Peyer's patch (tissue), 4 donors: ENCODE data around the gene CYTH3. TPM values are rescaled to one million over a fixed set of nuclear protein-coding genes. Genes with fewer than 3 reads are reported as not detected.
"Not testable (repeated sequence)": the region's sequence is repeated elsewhere in the genome, so short reads cannot be mapped to it uniquely, and the experiment has no call there.

ENCODE experiments used
- DNase-seq, 3 donors: peaks; one replicate each; pipeline ENCODE4 v3.0.0-alpha.2; 2017 to 2019
- H3K27ac ChIP-seq, 4 donors: fragments of 200-600 bp; sonication (generic); one replicate each; pipeline ENCODE4 v1.5.1; 2016 to 2019
- H3K27me3 ChIP-seq, 2 donors: fragments of 200-600 bp; sonication (generic); one replicate each; pipeline ENCODE4 v1.5.1; 2019
- H3K36me3 ChIP-seq, 3 donors: fragments of 200-600 bp; sonication (generic); one replicate each; pipeline ENCODE4 v1.5.1; 2016 to 2019
- H3K4me1 ChIP-seq, 4 donors: fragments of 200-600 bp; sonication (generic); one replicate each; pipeline ENCODE4 v1.5.1; 2016 to 2019
- H3K4me3 ChIP-seq, 4 donors: fragments of 200-600 bp; sonication (generic); 1 replicate in 3 of 4; 2 replicates in 1 of 4; pipeline ENCODE4 v1.5.1; 2016 to 2019; ENCODE audit warnings: mild to moderate bottlenecking in 1 of 4
- H3K9me3 ChIP-seq, 4 donors: fragments of 200-600 bp; sonication (generic); one replicate each; pipeline ENCODE4 v1.5.1; 2016 to 2019; ENCODE audit warnings: mild to moderate bottlenecking in 1 of 4
- POLR2A ChIP-seq, 2 donors: fragments of 450-650 bp; IDR thresholded peaks; one replicate each; pipeline ENCODE4 v1.5.1; 2017; ENCODE audit warnings: antibody characterized with exemption in 2 of 2, mild to moderate bottlenecking in 2 of 2, moderate library complexity in 2 of 2
- total RNA-seq, 4 donors: library from RNA; depleted of rRNA; stranded (reverse); fragments of >200 nt; gene quantifications; one replicate each; pipeline ENCODE4 v1.1.0, GENCODE V29; 2016
- TF ChIP-seq, protein P1 (sequence below), 6 experiments: fragments of 450-650 bp in 4 of 6; fragments of 200-600 bp in 2 of 6; sonication (generic) in 1 of 6; IDR thresholded peaks; one replicate each; pipeline ENCODE4 v1.5.1; 2017 to 2019; ENCODE audit warnings: antibody characterized with exemption in 6 of 6, mild to moderate bottlenecking in 3 of 6, moderate library complexity in 1 of 6

CYTH3 gene
- total RNA-seq, 4 donors from 2014 or later = 19.0 to 70.7 (median 45.6) TPM

DNA sequence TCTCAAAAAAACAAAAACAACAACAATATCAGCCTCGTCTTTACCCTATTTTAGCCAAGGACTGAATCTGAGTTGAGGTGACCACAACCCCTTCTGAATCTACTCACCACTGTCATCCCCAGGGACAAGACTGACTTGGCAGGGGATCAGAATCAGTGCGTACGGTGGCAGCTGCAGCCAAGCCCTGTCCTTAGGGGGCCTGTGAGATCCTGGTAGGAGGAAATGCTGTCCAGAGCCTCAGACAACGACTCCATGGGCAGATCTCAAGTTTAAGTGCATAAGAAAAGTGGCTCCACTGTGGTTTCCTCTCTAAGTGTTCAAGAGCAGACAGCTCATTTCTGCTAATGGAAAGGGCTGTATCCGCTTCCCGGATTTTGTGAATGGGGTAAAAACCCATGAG, 22.4 kb upstream of the CYTH3 start:
- no peaks in the 10 kb centered on the region for H3K4me1 ChIP-seq
- no peak for DNase-seq
- no peaks in the 10 kb centered on the region for H3K27me3 ChIP-seq
- H3K4me3 ChIP-seq = no peak overlapping the region
- TF ChIP-seq, protein P1, sequence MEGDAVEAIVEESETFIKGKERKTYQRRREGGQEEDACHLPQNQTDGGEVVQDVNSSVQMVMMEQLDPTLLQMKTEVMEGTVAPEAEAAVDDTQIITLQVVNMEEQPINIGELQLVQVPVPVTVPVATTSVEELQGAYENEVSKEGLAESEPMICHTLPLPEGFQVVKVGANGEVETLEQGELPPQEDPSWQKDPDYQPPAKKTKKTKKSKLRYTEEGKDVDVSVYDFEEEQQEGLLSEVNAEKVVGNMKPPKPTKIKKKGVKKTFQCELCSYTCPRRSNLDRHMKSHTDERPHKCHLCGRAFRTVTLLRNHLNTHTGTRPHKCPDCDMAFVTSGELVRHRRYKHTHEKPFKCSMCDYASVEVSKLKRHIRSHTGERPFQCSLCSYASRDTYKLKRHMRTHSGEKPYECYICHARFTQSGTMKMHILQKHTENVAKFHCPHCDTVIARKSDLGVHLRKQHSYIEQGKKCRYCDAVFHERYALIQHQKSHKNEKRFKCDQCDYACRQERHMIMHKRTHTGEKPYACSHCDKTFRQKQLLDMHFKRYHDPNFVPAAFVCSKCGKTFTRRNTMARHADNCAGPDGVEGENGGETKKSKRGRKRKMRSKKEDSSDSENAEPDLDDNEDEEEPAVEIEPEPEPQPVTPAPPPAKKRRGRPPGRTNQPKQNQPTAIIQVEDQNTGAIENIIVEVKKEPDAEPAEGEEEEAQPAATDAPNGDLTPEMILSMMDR (IDR thresholded peaks at IDR 0.05) = no peak
- H3K9me3 ChIP-seq = no peaks in the 10 kb centered on the region
- no peak overlapping the region for H3K27ac ChIP-seq
- H3K36me3 ChIP-seq = no peaks in the 10 kb centered on the region

DNA sequence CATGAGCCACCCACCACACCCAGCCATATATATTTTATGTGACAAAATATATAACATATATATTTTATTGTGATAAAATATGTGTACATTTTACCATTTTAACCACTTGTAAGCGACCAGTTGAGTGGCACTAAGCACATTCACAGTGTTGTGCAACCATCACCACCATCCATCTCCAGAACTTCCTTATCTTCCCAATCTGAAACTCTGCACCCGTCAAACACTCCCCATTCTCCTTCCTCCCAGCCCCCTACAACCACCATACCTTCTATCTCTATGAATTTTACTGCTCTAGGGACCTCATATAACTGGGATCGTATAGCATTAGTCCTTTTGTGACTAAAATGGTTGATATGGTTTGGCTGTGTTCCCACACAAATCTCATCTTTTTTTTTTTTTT, 20.8 kb upstream of the CYTH3 start:
- H3K27me3 ChIP-seq = no peaks in the 10 kb centered on the region
- TF ChIP-seq POLR2A (IDR thresholded peaks at IDR 0.05) = no peak
- TF ChIP-seq, protein P1 (IDR thresholded peaks at IDR 0.05) = no peak
- no peak overlapping the region for H3K27ac ChIP-seq
- no peak for DNase-seq
- no peaks in the 10 kb centered on the region for H3K4me1 ChIP-seq
- no peaks in the 10 kb centered on the region for H3K36me3 ChIP-seq
- H3K4me3 ChIP-seq = no peak overlapping the region
- no peaks in the 10 kb centered on the region for H3K9me3 ChIP-seq

- H3K36me3 ChIP-seq, H3K27me3 ChIP-seq, H3K4me1 ChIP-seq, DNase-seq, H3K27ac ChIP-seq, H3K4me3 ChIP-seq, H3K9me3 ChIP-seq: not testable (repeated sequence)
Observed at GRCh38 chr7:6291941-6292340, 19.5 kb upstream of the CYTH3 start.

DNA sequence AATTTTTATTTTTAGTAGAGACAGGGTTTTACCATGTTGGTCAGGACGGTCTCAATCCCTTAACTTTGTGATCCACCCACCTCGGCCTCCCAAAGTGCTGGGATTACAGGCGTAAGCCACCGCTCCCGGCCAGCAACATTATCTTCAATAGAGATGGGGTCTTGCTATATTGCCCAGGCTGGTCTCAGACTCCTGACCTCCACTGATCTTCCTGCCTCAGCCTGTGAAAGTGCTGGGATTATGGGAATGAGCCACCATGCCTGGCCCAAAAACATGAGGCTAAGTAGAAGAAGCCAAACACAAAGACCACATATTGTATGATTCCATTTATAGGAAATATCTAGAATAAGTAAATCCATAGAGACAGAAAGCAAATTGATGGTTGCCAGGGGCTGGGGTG, 19.1 kb upstream of the CYTH3 start:
- Histone ChIP-seq H3K4me3 (no peak overlapping the region), H3K9me3 (no peaks in the 10 kb centered on the region), H3K27ac (no peak overlapping the region), H3K27me3 (no peaks in the 10 kb centered on the region), H3K36me3 (no peaks in the 10 kb centered on the region), H3K4me1 (no peaks in the 10 kb centered on the region)
- no peak for TF ChIP-seq POLR2A (IDR thresholded peaks at IDR 0.05)
- TF ChIP-seq, protein P1 (IDR thresholded peaks at IDR 0.05) = no peak
- DNase-seq = no peak

DNA sequence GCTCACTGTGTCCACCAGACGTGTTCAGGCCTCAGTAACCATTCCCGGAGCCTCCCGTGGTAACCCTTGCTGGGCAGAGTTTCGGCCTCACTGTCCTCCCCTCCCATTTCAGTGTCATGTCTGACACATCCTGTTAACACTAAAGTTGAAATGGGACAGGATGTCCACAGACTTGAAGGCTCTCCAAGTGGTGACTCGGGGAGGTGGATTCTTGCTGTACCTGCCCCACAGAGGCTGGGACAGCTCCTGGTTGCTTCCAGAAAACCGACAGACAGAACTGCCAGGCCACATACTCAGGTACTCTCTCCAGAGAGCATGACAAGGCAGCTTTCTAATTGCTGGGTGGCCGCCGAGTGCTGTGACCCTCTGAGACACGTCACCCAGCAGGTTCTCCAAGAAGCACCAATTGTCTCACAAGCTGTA, 17.9 kb upstream of the CYTH3 start:
- no peaks in the 10 kb centered on the region for H3K4me1 ChIP-seq
- H3K27me3 ChIP-seq = no peaks in the 10 kb centered on the region
- no peak for TF ChIP-seq POLR2A (IDR thresholded peaks at IDR 0.05)
- TF ChIP-seq, protein P1 (IDR thresholded peaks at IDR 0.05) = no peak
- H3K4me3 ChIP-seq = no peak overlapping the region
- H3K9me3 ChIP-seq = no peaks in the 10 kb centered on the region
- no peak for DNase-seq
- H3K36me3 ChIP-seq = no peaks in the 10 kb centered on the region
- H3K27ac ChIP-seq = no peak overlapping the region

GRCh38 chr7:6288270-6288860, 15.9 kb upstream of the CYTH3 start:
- DNase-seq = no peak
- Histone ChIP-seq H3K27me3 (no peaks in the 10 kb centered on the region), H3K4me1 (no peaks in the 10 kb centered on the region), H3K27ac (no peak overlapping the region), H3K36me3 (no peaks in the 10 kb centered on the region), H3K4me3 (no peak overlapping the region), H3K9me3 (no peaks in the 10 kb centered on the region)
- no peak for TF ChIP-seq POLR2A (IDR thresholded peaks at IDR 0.05)
- TF ChIP-seq, protein P1 (IDR thresholded peaks at IDR 0.05) = no peak
